GM12872 (cell line): ENCODE data around the gene KCP.

ENCODE experiments used
- TF ChIP-seq, protein P1 (sequence below): IDR thresholded peaks from 3 replicates; pipeline ENCODE4 v1.5.1; 2011; ENCODE audit warnings: low read depth, mild to moderate bottlenecking, low read length, moderate library complexity; ENCODE audit not compliant: insufficient read depth

The KCP gene

DNA sequence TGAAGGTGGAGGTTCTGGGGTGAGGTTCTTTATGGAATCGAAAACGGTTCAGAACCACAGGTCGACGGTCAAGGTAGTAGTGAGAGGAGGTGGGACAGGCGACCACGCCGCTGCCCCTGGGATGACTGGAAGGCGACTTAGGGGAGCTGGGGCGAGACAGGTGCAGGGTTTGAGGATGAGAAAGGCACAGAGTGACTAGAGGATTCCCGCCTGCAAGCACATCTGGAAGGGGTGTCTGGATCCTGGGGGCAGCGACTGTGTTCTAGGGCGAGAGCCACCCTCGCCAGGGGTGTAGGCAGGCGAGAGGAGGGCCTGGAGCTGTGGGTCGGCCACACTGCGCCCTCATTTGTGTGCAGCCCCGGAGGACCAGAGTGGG, 26.8 kb upstream of the KCP start:
- TF ChIP-seq, protein P1, sequence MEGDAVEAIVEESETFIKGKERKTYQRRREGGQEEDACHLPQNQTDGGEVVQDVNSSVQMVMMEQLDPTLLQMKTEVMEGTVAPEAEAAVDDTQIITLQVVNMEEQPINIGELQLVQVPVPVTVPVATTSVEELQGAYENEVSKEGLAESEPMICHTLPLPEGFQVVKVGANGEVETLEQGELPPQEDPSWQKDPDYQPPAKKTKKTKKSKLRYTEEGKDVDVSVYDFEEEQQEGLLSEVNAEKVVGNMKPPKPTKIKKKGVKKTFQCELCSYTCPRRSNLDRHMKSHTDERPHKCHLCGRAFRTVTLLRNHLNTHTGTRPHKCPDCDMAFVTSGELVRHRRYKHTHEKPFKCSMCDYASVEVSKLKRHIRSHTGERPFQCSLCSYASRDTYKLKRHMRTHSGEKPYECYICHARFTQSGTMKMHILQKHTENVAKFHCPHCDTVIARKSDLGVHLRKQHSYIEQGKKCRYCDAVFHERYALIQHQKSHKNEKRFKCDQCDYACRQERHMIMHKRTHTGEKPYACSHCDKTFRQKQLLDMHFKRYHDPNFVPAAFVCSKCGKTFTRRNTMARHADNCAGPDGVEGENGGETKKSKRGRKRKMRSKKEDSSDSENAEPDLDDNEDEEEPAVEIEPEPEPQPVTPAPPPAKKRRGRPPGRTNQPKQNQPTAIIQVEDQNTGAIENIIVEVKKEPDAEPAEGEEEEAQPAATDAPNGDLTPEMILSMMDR, result no peak

DNA sequence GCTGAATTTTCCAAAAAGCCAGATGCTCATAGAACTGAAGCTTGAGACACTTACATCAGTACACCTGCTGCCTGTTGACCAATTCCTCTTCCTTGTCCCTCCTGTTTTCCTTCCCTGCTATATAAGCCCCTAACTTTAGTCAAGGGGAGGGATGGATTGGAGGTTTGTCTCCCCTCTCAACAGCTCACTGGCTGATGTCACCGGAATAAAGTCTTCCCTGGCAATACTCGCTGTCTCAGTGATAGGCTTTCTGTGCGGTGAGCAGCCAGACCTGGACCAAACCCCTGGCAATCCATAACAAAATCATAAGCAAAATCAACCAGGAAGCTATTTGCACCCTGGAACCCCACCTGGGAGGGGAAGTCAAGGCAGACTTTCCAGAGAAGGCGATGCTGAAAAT, 26.3 kb upstream of the KCP start:
- TF ChIP-seq, protein P1, result no peak

DNA sequence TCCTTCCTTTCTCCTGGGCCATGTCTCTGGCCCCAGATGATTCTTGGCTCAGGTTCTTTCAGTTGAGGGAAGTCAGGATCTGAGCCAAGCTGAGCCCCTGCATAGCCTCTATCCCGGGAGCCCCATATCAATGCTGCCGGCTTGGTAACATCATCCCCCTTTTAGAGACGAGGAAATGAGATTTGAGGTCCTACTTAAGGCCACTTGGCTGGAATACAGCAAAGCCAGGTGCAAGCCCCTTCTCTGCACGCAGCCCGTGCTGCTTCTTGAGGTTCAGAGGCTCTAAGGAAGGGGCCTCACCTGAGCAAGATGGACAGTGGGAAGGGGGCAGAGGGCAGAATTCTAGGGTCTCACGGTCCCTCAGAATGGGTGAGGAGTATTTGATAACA, 24.8 kb upstream of the KCP start:
- TF ChIP-seq, protein P1, result no peak

DNA sequence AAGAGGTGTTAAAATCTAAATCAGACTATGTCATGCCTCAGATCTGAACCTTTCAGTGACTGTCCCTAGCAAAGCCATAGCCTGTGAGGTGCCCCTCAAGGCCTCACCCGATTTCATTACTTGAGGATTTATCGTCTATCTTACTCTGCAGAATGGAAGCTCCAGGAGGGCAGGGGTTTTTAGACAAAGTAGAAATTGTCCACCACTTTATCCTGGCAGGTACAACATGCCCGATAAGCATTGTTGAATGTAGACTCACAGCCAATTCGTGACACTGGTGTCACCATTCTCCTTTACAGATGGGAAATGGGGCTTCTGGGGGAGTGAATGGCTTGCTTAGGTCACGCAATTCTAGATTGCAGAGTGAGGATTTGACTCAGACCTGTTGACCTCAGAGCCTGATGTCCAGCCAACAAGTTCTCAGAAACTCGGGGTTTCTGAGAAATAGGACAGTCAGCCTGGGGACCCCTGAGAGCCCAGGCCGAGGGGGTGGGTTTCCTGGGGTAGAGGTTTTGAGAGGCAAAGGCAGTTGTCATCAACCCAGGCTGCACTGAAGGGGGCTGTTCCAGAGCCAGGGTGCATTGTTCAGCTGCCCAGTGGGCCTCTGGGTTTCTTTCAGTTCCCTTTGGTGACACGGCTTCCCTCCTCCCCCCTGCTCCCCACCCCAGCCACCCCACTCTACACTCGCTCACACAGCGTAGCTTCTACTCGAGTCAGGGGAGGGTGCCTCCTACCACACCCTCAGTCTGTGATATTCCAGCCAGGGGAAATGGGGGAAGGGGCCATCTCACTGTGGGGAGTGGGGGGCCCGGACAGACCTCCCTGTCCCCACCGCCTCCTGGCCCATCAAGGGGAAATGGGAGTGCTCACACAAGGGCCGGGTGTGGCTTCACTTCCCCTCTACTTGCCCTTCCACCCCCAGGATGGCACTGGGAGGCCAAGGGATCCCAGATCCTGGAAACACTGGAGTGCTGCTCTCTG, 24.1 kb upstream of the KCP start:
- TF ChIP-seq, protein P1, result no peak

DNA sequence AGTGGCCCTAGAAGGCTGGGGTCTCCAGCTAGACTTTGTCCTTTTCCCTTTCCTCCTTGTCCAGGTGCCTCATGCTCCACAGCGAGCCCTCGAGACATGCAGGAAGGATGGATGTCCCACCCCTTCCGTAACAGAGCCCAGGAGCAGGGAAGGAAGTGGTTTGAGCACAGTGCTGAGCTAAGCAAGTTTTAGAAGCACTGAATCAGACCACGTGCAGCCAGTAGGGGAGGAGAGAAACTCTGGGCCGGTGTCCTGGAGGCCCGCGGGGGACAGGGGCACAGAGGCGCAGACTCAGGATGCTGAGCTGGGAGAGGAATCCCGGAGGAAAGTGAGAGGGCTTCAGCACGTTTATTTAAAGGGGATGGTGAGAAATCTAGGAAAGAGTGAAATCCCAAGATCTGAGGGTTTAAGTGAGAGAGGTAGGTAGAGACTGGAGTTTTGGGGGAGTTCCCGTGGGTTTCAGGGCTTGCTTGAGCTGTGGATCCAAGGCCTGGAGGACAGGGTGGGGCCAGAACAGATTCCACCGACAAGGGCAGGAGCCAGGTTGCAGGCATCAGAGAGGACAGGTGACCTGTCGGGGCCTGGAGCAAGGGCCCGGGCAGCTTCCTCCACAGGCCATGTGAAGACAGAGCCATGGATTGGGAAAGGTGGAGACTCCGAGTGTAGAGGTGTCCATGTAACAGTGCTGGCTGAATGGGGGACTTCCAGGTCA, 22.8 kb upstream of the KCP start:
- TF ChIP-seq, protein P1, result no peak

DNA sequence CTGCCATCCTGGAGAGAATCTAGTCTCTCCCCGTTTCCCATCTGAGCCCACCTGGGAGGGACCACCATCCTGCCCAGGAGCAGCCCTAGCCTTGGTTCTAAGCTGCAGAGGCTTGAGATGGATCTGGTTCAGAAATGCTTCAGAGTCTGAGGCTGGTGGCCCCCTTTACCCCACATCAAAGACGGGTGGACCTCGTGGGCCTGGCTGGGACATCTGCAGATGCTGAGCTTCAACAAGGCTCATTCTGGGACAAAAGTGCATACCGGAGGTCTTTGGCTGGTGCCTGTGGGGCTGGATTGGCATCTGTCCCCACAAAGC, 22.3 kb upstream of the KCP start:
- TF ChIP-seq, protein P1, result no peak

DNA sequence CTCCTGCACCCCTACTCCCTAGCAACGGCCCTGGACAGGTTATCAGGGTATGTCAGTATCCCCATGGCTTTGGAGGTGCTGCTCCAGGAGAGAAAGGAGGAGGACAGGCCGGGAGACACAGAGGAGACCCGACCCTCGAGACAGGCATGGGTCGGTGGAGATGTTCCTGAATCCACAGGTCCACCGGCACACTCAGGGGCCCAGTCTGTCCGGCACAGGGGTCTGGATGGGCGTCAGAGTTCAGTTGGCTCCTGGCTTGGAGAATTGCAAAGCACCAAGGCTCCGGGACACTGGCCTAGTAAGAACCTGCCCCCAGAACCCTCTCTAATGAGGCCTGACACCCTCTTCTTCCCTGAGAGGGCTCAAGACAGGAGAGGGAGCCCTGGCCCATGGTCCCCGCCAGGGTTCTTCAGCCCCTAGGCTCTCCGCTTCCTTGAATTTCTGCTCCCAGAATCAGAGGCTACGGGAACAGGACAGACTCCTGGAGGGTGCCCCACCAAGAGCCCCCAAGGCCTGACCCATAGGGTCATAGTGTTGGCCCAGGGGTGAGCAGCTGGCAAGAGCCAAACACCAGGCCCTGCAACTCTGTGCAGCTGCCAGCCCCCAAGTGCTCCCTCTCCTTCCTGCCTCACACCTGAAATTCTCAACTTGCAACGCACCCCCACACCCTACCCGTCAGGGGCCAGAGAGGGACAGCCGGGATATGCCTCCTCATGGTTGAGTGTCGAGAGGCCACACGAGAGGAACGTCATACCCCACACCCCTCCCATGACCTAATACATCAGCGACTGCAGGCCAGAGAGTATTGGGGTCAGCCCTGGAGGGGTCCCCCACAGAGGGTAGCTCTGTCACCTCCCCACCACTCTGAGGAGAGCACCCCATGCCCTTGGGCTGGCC, 21.7 kb upstream of the KCP start:
- TF ChIP-seq, protein P1, result no peak
